Activated CD4-positive, alpha-beta T cell treated with anti-CD3 and anti-CD28 coated beads, Interleukin-2, amount 50 U/mL, for 16 hours (primary cell): Measurements from ENCODE around the gene CDYL2.
A peak's percentile ranks its signal among the peaks of the same experiment; 100 is the strongest.
"Not testable (repeated sequence)": the region's sequence is repeated elsewhere in the genome, so short reads cannot be mapped to it uniquely, and the experiment has no call there.

Experiments
- DNase-seq: peaks from one replicate; pipeline ENCODE4 v3.0.0-alpha.2; 2020

The CDYL2 gene, protein sequence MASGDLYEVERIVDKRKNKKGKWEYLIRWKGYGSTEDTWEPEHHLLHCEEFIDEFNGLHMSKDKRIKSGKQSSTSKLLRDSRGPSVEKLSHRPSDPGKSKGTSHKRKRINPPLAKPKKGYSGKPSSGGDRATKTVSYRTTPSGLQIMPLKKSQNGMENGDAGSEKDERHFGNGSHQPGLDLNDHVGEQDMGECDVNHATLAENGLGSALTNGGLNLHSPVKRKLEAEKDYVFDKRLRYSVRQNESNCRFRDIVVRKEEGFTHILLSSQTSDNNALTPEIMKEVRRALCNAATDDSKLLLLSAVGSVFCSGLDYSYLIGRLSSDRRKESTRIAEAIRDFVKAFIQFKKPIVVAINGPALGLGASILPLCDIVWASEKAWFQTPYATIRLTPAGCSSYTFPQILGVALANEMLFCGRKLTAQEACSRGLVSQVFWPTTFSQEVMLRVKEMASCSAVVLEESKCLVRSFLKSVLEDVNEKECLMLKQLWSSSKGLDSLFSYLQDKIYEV

GRCh38 chr16:80804526-80805383, at the start of gene CDYL2:
TSS of gene CDYL2 (minus strand) at chr16:80804598. CDS start at chr16:80804173, 425 bp downstream.
- peak; percentile 62 for DNase-seq

DNA sequence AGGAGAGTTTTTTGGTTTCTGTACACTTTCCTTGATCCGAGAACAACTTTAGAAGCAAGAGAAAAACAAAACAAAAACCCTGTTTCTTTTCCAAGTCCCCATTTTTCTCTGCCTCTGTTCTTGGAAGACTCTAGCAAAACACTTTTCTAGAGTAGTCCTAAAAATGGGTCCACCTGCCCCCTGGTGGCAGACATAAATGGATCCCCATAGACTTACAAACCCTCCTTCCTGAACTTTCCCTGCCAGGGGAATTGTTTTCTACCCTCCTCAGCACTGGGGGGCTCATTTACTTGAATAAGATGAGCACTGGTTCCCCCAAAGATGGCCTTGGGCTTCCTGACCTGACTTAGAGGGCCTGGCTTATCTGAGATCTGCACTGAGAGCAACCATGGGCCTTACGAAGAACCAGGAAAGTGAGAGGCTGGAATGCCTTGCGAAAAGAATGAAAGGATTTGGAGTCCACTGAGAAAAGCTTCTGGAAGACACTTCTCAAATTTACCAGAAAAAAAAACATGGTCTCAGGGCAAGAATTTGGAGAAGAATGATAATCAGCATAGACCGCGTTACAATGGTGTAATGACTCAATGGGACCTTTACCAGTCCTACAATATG, 48.0 kb upstream of the CDYL2 start:
- peak; percentile 31 for DNase-seq

- DNase-seq: no peak
Measured at GRCh38 chr16:80851831-80852230, 47.4 kb upstream of the CDYL2 start.

- DNase-seq: no peak
Measured at GRCh38 chr16:80850757-80851156, 46.4 kb upstream of the CDYL2 start.

DNA sequence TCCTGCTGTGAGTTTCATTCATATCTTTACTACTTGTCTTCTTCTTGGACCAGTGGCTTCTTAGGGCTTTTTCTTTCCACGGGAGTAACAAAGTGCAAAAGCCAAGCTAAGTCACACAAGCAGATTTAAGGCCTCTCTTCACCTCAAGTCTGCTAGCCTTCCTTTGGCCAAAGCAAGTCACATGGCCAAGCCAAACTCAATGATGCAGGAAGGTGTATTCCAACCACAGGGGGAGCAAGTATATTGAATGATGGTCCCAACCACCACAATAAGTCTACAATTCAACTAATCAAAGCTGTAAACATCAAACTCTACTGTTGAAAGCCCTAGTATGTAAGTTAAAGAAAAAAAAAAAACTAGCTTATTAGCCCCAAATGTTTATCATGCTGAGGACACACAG, 44.5 kb upstream of the CDYL2 start:
- no peak for DNase-seq

DNA sequence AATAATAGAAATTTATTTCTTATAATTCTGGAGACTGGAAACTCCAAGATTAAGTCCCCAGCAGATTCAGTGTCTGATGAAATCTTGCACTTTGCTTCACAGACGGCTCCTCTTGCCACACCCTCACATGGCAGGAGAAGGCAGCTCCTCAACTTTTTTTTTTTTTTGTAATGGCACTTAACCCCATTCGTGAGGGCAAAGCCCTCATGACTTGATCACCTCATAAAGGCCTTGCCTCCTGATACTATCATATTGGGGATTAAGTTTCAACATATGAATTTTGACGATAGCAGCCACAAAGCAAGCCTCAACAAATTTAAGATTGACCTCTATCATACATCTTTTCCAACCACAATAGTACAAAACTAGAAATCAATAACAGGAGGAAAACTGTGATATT, 42.3 kb upstream of the CDYL2 start:
- DNase-seq: no peak

DNA sequence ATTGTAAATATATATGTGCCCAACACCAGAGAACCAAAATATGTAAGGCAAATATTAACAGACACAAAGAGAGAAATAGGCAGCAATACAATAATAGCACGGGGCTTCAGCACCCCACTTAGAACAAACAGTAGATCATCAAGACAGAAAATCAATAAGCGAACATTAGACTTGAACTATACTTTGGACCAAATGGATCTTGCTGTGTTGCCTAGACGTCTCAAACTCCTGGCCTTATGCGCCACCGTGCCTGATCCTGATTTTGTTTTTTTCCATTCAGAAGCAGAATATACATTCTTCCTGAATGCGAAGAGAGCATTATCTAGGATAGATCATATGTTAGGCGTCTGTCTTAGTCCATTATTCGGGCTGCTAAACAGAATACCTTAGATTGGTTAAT, 41.9 kb upstream of the CDYL2 start:
- DNase-seq: no peak

- no peak for DNase-seq
Measured at GRCh38 chr16:80844395-80844794, 40.0 kb upstream of the CDYL2 start.

- DNase-seq: no peak
Measured at GRCh38 chr16:80841231-80841630, 36.8 kb upstream of the CDYL2 start.

- no peak for DNase-seq
Measured at GRCh38 chr16:80837533-80838147, 33.2 kb upstream of the CDYL2 start.

- DNase-seq: no peak
Measured at GRCh38 chr16:80836846-80837245, 32.4 kb upstream of the CDYL2 start.

- DNase-seq: no peak
Measured at GRCh38 chr16:80836202-80836601, 31.8 kb upstream of the CDYL2 start.

DNA sequence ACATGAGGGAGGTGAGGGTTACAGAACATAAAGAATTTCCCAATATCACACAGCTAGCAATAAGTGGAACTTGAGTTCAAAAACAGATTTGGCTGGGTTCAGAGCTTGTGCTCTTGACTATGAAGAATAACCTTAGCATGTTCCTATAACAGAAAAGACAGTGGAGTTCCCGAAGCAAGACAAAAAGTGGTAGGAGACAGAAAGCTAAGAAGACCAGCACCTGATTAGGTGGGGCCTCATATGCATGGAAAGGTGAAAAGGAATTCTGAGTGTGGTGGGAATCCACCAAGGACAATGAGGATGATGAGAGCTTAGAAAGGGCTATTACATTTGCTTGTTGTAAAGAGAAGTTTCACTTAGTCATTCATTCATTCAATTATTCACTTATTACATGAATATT, 26.6 kb upstream of the CDYL2 start:
- DNase-seq: no peak

DNA sequence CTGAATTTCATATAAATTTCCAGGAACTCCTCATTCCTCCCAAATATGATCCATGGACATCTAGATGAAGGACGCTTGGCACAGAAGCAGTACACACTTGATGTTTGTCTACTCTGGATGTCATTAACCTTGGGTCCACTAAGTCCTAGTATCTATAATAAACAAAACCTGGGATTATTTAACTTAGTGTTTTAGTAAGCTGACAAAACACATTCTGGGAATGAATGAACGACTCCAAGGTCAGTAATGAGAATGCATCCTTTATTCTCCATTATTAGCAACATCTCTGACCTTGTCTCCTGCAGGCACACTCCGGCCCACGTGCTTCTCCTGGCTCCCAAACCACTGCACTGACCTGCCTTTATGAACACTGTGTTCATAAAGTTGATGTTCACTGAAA, 24.1 kb upstream of the CDYL2 start:
- DNase-seq: no peak

GRCh38 chr16:80827007-80827406, 22.6 kb upstream of the CDYL2 start:
- no peak for DNase-seq

DNA sequence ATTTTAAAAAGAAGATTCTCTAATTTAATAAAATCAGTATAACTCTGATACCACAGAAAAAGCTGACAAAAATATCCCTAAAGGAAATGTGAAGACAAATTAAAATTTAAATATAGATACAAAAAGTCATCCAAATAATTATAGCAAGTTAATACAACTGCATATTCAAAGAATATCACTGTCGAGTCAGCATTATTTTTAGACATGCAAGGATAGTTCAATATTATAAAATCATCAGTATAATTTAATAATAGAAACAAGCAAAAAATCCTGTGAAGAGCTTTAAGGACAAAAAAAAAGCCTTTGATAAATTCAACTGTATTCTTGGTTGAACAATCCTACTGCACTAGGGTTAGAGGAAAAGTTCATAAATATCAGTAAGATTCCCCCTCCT, 21.0 kb upstream of the CDYL2 start:
- DNase-seq: no peak

- DNase-seq: peak; percentile 70
Measured at GRCh38 chr16:80824623-80825364, 20.4 kb upstream of the CDYL2 start.

DNA sequence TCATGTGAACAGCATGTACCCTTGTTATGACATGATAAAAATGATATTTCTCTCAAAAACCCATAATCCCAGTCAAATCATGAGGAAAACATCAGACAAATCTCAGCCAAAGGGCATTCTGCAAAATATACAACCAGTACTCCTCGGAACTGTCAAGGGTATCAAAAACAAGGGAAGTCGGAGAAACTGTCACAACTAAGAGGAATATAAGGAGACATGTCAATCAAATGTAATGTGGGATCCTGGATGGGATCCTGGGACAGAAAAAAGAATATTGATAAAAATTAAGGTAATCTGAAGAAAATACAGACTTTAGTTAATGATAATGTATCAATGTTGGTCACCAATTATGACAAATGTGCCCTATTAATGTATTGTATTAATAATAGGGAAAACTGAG, 15.6 kb upstream of the CDYL2 start:
- no peak for DNase-seq

DNA sequence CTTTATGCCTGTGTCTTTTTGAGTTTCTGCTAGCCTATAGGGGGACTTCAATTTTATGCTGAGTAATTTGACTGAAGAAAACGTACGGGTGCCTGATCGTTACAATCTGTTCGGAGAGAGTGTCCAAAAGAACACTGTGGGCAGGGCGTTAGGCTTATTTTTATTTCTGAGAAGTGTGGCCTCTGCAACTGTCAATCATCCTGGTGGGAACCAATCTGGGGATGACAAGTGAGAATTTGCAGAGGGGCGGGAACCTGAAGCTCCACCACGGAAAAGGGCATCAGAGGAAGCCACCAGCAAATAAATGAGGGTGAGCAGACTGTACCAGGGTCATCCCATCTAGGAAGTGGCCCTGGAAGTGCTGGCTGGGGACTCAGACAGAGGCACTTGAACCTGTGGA, 12.0 kb upstream of the CDYL2 start:
- no peak for DNase-seq

GRCh38 chr16:80815278-80815677, 10.9 kb upstream of the CDYL2 start:
- DNase-seq: not testable (repeated sequence)

- DNase-seq: no peak
Measured at GRCh38 chr16:80812593-80812992, 8.2 kb upstream of the CDYL2 start.

DNA sequence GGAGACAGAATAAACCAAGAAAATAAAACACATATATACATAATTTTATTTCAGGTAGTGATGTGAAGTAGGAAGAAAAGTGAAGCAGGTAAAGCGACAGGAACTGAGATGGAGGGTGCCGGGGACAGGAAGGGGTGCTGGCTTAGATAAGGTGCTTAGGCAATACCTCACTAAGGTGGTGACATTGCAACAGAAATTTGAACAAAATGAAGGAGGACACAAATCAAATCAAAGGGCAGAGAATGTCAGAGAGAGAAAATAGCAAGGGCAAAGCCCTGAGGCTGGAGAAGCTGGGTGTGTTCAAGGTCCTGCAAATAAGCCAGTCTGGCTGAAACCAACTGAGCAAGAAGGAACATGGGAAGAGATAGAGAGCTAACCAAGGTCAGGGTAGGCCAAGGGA, 5.0 kb upstream of the CDYL2 start:
- no peak for DNase-seq
